Spinal cord (tissue), 10 donors: ENCODE data around the gene RASSF5. TPM values are rescaled to one million over a fixed set of nuclear protein-coding genes. Genes with fewer than 3 reads are reported as not detected.

Experiments
- DNase-seq, 6 donors: peaks; one replicate each; pipeline versions ENCODE4 v3.0.0 to v3.0.0-alpha.2; 2013 to 2015; ENCODE audit warnings: low spot score in 6 of 6, low read depth in 4 of 6
- H3K27ac ChIP-seq: one replicate; pipeline ENCODE4 v1.5.1; 2013; ENCODE audit warnings: low read depth, low read length, control low read depth
- H3K27me3 ChIP-seq: one replicate; pipeline ENCODE4 v1.6.1; 2013; ENCODE audit warnings: low read length; ENCODE audit not compliant: control insufficient read depth, insufficient read depth
- H3K36me3 ChIP-seq: one replicate; pipeline ENCODE4 v1.6.1; 2013; ENCODE audit warnings: low read length; ENCODE audit not compliant: control insufficient read depth, insufficient read depth
- H3K4me1 ChIP-seq: one replicate; pipeline ENCODE4 v1.6.1; 2013; ENCODE audit warnings: low read length; ENCODE audit not compliant: control insufficient read depth, insufficient read depth
- H3K4me3 ChIP-seq: one replicate; pipeline ENCODE4 v1.5.1; 2013; ENCODE audit warnings: low read depth, low read length, control low read depth
- H3K9me3 ChIP-seq: one replicate; pipeline ENCODE4 v1.6.1; 2013; ENCODE audit warnings: low read length; ENCODE audit not compliant: control insufficient read depth, insufficient read depth
- WGBS: methylation state at CpG from one replicate; pipeline ENCODE4 v1.1.5; 2013; ENCODE audit warnings: missing lambda C conversion rate; ENCODE audit not compliant: insufficient coverage; 5-methylcytosine and 5-hydroxymethylcytosine counted together
- polyA plus RNA-seq, 2 donors: library from polyadenylated mRNA; unstranded; fragments of 120-200 nt; gene quantifications; one replicate each; pipeline ENCODE4 v1.2.1, GENCODE V29; 2013; ENCODE audit not compliant: insufficient read length in 2 of 2
- total RNA-seq, 2 donors: library from RNA; depleted of rRNA in 1 of 2; stranded (reverse); fragments of 120-200 nt in 1 of 2; fragments of >200 nt in 1 of 2; gene quantifications; one replicate each; pipeline versions ENCODE4 v1.2.3 to v1.2.4, GENCODE V29; 2013 to 2014
- donor health status: healthy.

The RASSF5 gene
- total and polyA plus RNA-seq, 4 donors = 3.2 to 13.7 (median 9.8) TPM

DNA sequence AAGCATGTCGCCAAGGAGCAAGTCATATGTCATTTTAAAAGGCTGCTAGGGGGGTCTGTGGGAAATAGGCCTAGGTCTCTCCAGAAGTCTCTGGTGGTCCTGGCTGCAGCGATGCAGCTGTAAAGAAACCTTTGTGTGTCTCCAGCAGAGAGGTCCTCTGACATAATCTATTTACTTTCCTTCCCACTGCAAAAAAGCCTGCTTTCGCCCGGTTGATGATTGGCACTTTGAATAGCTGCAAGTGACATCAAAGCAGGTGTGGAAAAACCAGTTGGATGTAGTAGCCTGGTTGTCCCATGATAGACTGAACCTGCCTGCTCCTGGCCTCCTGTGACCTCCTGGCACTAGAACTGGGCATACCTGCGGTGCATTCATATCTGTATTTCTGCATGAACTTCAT is 13.8 kb downstream of the RASSF5 start:
- DNase-seq = no peak
- WGBS = 51% methylated on average over 2 of the region's 5 CpGs
- H3K27ac ChIP-seq = no peak overlapping the region

DNA sequence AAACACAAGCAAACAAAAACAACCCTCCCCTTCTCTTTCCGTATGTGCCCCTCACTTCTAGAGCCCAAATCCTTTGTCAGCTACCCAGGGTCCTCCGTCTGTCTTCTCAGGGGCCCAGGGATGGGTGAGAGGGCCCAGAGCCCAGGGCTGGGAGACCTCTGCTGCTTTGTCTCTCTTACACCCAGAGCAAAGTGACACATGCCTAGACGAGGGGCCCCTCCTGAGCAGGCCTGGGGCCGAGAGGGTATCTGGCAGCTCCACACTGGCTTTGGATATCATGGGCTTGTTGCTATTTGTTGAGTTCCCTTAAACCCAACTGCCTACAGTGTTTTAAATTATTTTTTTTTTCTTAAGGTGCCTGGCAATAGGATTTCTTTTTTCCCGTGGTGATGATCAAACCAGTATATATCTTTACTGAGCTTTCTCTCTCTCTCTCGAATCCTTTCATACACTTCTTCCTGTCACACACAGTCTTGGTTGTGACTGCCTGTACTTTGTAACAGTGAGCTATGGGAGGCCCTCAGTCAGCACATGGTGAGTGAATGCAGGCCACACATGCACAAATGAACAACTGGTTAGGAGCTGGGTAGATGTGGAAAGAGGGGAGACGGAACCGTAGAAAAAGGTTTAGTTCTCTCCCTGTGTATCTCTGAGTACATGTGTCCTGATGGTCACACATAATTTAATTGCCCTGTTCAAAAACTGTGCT is 14.5 kb downstream of the RASSF5 start:
- WGBS = 81% methylated on average over 4 of the region's 8 CpGs
- H3K9me3 ChIP-seq = no peaks in the 10 kb centered on the region

More for the DNA sequence above, 13.8 kb downstream of the RASSF5 start:
- Histone ChIP-seq H3K4me1 (peaks cover 8% of the 10 kb centered on the region), H3K9me3 (no peaks in the 10 kb centered on the region), H3K36me3 (no peaks in the 10 kb centered on the region), H3K4me3 (no peak overlapping the region), H3K27me3 (no peaks in the 10 kb centered on the region)

DNA sequence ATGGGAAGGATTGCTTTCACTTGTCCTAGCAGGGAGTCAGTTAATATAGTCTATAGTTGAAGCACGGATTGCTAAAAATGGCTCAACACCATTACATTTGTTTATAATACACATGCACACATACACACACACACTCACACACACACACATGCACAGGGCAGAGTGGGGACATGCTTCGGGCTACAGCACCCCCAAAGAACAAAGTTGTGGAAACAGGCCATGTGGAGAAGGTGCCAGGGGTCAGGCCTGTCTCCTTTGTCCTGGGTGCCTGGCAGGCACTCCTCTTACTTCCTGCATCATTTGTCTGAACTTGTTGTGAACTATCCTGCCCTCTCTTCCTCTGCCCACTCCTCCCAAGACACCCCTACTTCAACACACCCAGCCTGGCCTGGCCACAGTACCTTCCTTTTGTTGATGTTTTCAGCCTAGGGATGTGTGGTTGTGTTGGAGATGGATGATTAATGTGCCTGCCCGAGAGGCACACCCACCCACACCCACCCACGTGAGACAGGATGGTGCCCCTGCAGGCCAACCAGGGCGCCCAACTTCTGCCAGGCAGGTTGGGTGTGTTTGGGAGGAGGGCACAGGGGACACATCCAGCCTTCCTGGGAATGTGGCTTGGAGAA is 17.5 kb downstream of the RASSF5 start:
- 100% methylated on average over 1 of the region's 5 CpGs for WGBS
- H3K36me3 ChIP-seq = no peaks in the 10 kb centered on the region
- no peak overlapping the region for H3K4me3 ChIP-seq
- no peaks in the 10 kb centered on the region for H3K9me3 ChIP-seq
- H3K27me3 ChIP-seq = no peaks in the 10 kb centered on the region
- H3K27ac ChIP-seq = no peak overlapping the region
- DNase-seq = no peak
- H3K4me1 ChIP-seq = peaks cover 8% of the 10 kb centered on the region

More for the DNA sequence above, 14.5 kb downstream of the RASSF5 start:
- Histone ChIP-seq H3K4me3 (no peak overlapping the region), H3K36me3 (no peaks in the 10 kb centered on the region), H3K27me3 (no peaks in the 10 kb centered on the region), H3K27ac (no peak overlapping the region), H3K4me1 (peaks cover 8% of the 10 kb centered on the region)
- no peak for DNase-seq

DNA sequence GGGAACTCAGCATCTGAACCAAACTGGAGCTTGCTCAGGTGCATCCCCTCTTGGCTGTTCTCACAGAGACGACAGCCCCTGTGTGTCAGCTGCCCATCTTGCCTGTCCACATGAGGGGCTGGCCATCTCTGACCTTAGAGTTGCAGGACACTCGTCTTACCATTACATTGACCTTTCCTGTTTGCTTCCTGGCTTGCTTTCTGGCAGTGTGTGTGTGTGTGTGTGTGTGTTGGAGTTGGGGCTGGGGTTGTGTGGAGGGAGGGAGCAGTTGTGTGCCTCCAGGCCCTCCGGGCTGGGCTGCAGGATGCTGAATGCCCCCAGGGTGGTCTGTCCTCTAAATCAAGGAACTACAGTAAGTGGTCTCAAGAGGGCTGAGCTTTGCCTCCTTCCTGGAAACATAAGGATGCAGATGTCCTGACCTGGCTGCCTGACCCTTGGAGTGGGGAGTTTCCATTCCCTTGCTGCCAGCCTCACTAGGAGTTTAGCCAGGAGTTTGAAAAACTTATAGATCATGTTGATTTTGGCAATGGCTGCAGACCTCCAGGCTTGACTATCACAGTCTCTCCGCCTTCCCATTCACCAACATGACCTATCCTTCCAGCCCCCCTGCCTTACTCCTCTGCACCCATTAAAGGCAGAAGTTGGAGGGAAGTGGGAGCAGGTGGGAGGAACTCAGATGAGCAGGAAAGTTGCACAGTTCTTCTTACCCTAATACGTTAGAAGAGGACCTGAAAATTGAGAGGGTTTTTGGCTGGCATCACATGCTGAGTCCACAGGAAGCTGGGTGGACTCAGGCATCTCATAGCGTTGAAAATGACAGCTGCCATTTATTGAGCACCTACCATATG is 19.0 kb downstream of the RASSF5 start:
- no peak for DNase-seq
- Histone ChIP-seq H3K27ac (no peak overlapping the region), H3K4me3 (no peak overlapping the region), H3K4me1 (peaks cover under 1% of the 10 kb centered on the region), H3K27me3 (no peaks in the 10 kb centered on the region), H3K36me3 (no peaks in the 10 kb centered on the region), H3K9me3 (no peaks in the 10 kb centered on the region)
- 62% methylated on average over 4 of the region's 6 CpGs for WGBS

DNA sequence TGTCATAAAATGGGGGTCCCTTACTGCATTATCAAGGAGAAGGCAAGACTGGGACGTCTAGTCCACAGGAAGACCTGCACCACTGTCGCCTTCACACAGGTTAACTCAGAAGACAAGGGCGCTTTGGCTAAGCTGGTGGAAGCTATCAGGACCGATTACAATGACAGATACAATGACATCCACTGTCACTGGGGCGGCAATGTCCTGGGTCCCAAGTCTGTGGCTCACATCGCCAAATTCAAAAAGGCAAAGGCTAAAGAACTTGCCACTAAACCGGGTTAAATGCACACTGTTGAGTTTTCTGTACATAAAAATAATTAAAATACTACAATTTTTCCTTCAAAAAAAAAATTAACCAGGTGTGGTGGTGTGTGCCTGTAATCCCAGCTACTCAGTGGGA is 22.1 kb downstream of the RASSF5 start:
- 96% methylated on average over 4 of the region's 7 CpGs for WGBS
- Histone ChIP-seq H3K9me3 (no peaks in the 10 kb centered on the region), H3K27ac (no peak overlapping the region), H3K27me3 (no peaks in the 10 kb centered on the region), H3K4me3 (no peak overlapping the region), H3K36me3 (no peaks in the 10 kb centered on the region), H3K4me1 (no peaks in the 10 kb centered on the region)
- DNase-seq = no peak

DNA sequence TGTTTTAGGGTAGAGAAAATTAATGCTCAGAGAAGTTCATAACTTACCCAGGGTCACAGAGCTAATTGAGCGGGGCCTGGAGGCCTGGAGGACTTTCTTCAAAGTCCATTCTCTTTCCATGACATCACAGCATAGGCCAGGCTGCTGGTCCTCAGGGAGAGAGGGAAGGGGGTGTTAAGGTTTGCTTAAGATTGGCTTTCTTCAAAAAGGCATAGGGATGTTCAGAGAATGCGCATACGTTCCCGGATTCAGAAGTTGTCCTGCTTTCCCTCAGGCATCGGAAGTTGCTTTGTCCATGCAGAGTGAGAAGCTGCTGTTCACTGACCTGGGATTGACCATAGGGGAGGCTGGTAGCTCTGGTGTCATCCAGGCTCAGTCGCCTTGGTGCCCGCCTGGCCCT is 25.0 kb downstream of the RASSF5 start:
- no peak overlapping the region for H3K4me3 ChIP-seq
- peaks cover 3% of the 10 kb centered on the region for H3K4me1 ChIP-seq
- WGBS = 93% methylated on average over 5 of the region's 7 CpGs
- no peak for DNase-seq
- H3K27me3 ChIP-seq = peaks cover 2% of the 10 kb centered on the region
- no peak overlapping the region for H3K27ac ChIP-seq
- no peaks in the 10 kb centered on the region for H3K9me3 ChIP-seq
- H3K36me3 ChIP-seq = no peaks in the 10 kb centered on the region

DNA sequence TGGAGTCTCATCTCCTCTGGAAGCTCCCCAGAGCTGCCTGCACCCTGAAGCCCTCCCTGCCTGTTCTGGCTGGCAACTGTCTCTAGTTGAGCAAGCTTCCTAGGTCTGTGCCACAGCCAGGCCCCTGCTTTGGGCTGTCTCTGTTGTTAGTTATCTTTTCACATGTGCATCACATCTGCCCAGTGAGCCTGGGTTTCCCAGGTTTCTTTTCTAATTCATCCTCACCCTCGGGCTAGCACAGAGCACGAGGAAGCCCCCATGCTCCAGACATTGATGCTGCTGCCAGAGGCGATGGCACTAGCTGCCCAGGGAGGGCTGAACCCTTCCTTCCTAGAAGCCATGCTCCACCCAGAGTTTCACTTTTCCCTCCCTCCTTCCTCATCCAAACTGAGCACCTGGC is 27.2 kb downstream of the RASSF5 start:
- Histone ChIP-seq H3K4me3 (no peak overlapping the region), H3K9me3 (no peaks in the 10 kb centered on the region), H3K27me3 (peaks cover 2% of the 10 kb centered on the region), H3K27ac (no peak overlapping the region), H3K4me1 (peaks cover 9% of the 10 kb centered on the region), H3K36me3 (no peaks in the 10 kb centered on the region)
- DNase-seq = no peak
- WGBS = 83% methylated on average over 3 of the region's 3 CpGs

DNA sequence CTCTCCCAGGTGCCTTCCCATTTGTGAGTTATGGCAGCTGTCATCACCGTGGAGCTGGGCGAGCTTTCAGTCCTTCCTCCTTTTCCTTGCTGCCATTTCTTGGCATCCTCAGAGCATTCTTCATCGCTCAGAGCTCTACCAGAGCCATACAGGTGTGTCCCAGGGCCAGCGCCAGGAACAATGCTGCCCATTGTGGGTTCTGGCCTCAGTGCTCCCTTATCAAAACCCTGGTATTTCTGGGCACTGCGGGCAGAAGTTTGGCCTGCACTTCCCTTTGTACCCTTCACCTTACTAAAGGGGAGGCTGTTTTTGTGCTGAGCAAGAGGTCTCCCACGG is 28.5 kb downstream of the RASSF5 start:
- H3K27ac ChIP-seq = no peak overlapping the region
- H3K9me3 ChIP-seq = no peaks in the 10 kb centered on the region
- H3K36me3 ChIP-seq = no peaks in the 10 kb centered on the region
- no peak overlapping the region for H3K4me3 ChIP-seq
- peaks cover 2% of the 10 kb centered on the region for H3K27me3 ChIP-seq
- H3K4me1 ChIP-seq = peaks cover 21% of the 10 kb centered on the region
- DNase-seq = no peak
- WGBS = 90% methylated on average over 5 of the region's 6 CpGs

DNA sequence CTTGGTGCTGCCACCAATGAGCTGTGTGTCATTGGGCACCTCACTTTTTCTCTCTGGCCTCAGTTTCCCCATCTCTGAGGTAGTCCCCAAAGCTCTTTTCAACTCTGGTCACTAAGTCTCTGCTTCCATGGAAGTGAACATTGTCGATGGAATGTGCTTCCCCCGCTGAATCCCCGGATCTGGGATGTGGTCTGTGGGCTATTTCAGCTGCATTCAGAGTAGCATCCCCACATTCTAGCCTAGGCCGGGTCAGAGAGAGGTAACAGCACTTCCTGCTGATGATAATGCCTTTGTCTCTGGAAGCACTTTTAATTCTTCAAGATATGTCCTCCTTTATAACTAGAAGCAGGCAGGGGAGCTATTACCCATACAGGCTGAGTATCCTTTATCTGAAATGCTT is 29.8 kb downstream of the RASSF5 start:
- no peak for DNase-seq
- H3K9me3 ChIP-seq = no peaks in the 10 kb centered on the region
- peaks cover 2% of the 10 kb centered on the region for H3K27me3 ChIP-seq
- H3K4me1 ChIP-seq = peaks cover 22% of the 10 kb centered on the region
- H3K36me3 ChIP-seq = no peaks in the 10 kb centered on the region
- no peak overlapping the region for H3K27ac ChIP-seq
- WGBS = 65% methylated on average over 4 of the region's 4 CpGs
- H3K4me3 ChIP-seq = no peak overlapping the region
